ENCODE results near the gene PRKCE.

DNA sequence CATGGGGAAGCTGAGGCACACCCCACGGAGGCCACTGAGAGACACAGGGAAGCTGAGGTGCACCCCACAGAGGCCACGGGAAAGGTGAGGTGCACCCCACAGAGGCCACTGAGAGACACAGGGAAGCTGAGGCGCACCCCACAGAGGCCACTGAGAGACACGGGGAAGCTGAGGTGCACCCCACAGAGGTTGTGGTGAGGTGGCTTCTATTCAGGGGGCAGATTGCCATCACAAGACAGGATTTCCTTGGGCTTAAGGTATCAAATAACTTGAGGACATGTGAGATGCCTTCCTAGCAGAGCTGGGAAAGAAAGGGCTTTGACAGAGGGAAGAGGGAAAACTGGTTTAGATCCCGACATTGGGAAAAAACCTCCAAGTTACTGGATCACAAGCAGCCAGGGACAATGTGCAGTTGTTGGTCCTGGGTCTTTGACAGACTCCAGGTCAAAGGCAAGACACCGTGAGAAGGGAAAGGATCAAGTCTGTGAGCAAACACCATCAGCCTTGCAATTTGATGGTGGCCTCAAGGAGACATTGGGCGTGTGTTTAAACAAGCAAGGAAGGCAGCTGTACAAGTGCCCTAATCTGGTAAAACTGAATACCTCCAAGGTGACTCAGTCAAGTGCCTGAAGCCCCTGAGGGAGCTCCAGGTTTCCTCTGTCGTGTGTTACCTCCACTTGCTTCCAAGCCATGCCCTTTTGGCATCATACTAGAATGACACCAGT lies 512.5 kb downstream of the PRKCE start:
- TF ChIP-seq, protein P1, sequence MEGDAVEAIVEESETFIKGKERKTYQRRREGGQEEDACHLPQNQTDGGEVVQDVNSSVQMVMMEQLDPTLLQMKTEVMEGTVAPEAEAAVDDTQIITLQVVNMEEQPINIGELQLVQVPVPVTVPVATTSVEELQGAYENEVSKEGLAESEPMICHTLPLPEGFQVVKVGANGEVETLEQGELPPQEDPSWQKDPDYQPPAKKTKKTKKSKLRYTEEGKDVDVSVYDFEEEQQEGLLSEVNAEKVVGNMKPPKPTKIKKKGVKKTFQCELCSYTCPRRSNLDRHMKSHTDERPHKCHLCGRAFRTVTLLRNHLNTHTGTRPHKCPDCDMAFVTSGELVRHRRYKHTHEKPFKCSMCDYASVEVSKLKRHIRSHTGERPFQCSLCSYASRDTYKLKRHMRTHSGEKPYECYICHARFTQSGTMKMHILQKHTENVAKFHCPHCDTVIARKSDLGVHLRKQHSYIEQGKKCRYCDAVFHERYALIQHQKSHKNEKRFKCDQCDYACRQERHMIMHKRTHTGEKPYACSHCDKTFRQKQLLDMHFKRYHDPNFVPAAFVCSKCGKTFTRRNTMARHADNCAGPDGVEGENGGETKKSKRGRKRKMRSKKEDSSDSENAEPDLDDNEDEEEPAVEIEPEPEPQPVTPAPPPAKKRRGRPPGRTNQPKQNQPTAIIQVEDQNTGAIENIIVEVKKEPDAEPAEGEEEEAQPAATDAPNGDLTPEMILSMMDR (IDR thresholded peaks at IDR 0.05) = no peak
- TF ChIP-seq POLR2A (IDR thresholded peaks at IDR 0.05) = no peak
